PC-3 (cell line): ENCODE data around the gene CADPS2.

Experiments used
- EZH2phosphoT487 ChIP-seq: fragments of 300-600 bp; sonication (generic); IDR thresholded peaks from 2 replicates; pipeline ENCODE4 v1.6.1; 2018; ENCODE audit warnings: mild to moderate bottlenecking, antibody characterized with exemption, low read length, borderline replicate concordance
- TF ChIP-seq, protein P1 (sequence below): fragments of 300-600 bp; sonication (generic); conservative IDR thresholded peaks from 2 replicates; pipeline ENCODE4 v1.5.1; 2017; ENCODE audit warnings: antibody characterized with exemption, low read depth, mild to moderate bottlenecking, low read length

DNA sequence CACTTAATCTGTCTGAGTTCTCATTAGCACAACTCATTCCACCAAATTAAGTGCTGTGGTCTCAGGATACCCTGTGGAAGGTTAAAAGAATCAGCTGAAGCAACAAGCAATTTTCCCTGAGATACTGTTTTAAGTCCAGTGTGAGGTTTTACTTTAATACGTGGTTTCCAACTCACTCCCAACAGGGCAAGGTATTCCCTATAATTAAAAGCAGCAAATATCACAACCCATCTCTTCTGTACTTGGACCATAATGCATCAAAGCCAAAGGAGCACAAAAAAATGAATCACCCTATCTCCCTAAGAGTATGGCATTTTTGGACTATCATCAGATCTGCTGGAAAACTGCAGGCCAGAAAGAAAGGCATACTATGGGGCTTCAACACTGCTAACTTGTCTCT lies 4.9 kb downstream of the CADPS2 start:
- TF ChIP-seq, protein P1, sequence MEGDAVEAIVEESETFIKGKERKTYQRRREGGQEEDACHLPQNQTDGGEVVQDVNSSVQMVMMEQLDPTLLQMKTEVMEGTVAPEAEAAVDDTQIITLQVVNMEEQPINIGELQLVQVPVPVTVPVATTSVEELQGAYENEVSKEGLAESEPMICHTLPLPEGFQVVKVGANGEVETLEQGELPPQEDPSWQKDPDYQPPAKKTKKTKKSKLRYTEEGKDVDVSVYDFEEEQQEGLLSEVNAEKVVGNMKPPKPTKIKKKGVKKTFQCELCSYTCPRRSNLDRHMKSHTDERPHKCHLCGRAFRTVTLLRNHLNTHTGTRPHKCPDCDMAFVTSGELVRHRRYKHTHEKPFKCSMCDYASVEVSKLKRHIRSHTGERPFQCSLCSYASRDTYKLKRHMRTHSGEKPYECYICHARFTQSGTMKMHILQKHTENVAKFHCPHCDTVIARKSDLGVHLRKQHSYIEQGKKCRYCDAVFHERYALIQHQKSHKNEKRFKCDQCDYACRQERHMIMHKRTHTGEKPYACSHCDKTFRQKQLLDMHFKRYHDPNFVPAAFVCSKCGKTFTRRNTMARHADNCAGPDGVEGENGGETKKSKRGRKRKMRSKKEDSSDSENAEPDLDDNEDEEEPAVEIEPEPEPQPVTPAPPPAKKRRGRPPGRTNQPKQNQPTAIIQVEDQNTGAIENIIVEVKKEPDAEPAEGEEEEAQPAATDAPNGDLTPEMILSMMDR: no peak
- no peak for TF ChIP-seq EZH2phosphoT487
